ENCODE measurements around the gene PHACTR1. TPM values are rescaled to one million over a fixed set of nuclear protein-coding genes. Genes with fewer than 3 reads are reported as not detected.

PHACTR1 gene
- total RNA-seq, 1 donor, result 0.43 TPM

DNA sequence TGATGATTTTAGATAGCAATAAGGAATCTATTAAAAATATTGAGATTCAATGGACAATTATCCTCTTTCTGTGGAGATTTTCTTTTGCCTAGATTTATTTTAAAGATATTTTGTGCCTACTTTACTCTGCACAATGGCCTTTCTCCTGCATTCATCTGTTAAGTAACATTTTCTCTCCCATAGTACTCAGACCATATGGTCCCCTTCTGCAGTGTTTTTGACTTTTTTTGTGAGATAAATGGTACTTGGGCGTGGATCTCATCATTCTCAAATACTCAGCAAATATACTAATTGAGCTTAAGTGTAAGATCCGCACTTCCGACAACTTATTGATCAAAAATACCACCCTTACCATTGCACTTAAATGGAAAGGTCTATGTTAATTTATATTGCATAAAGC is 55.8 kb downstream of the PHACTR1 start:
- DNase-seq (ENCODE audit: low read depth), result no peak
- no peak overlapping the region for H3K4me3 ChIP-seq (ENCODE audit: low read depth, low read length)
- TF ChIP-seq, protein P1, sequence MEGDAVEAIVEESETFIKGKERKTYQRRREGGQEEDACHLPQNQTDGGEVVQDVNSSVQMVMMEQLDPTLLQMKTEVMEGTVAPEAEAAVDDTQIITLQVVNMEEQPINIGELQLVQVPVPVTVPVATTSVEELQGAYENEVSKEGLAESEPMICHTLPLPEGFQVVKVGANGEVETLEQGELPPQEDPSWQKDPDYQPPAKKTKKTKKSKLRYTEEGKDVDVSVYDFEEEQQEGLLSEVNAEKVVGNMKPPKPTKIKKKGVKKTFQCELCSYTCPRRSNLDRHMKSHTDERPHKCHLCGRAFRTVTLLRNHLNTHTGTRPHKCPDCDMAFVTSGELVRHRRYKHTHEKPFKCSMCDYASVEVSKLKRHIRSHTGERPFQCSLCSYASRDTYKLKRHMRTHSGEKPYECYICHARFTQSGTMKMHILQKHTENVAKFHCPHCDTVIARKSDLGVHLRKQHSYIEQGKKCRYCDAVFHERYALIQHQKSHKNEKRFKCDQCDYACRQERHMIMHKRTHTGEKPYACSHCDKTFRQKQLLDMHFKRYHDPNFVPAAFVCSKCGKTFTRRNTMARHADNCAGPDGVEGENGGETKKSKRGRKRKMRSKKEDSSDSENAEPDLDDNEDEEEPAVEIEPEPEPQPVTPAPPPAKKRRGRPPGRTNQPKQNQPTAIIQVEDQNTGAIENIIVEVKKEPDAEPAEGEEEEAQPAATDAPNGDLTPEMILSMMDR (IDR thresholded peaks at IDR 0.05; ENCODE audit: insufficient read depth, low read depth, low read length), result no peak

DNA sequence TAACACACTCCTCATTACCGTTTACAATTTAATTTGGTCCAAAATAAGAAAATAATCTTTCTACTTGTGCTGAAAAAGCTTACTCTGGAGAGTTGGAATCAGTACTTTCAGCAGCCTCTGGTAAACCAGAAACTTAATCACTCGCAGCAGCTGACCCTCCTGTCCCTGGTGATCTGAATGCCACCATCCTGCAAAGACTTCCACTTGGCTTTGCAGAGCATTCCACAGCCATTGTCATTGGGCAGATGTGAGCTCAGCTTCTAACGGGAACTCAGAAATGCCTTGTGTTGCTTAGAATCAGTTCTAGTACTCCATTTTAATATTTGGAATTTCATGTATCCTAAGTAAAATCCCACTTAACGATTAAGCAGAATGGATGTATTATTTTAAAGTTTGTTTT is 59.7 kb downstream of the PHACTR1 start:
- TF ChIP-seq, protein P1 (IDR thresholded peaks at IDR 0.05; ENCODE audit: insufficient read depth, low read depth, low read length), result no peak
- no peak for DNase-seq (ENCODE audit: low read depth)
- H3K4me3 ChIP-seq (ENCODE audit: low read depth, low read length), result no peak overlapping the region

DNA sequence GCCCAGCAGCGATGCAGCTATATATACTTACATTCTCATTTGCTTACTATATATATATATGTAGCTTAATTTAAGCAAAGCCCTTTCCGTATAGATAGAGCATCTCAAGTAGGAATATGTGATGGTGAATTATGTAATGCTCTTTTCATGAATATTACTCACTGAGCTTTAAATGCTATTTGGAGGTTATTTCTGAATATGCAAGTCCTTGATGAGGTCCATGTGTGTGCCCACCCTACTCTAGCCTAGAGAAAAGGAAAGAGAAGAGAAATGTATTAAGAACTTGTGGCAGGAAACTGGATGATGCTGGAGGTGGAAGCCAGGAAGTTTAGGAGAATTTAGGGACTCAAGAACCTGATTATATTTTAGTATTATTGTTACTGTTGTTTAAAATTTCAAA is 63.2 kb downstream of the PHACTR1 start:
- no peak overlapping the region for H3K4me3 ChIP-seq (ENCODE audit: low read depth, low read length)
- no peak for DNase-seq (ENCODE audit: low read depth)

DNA sequence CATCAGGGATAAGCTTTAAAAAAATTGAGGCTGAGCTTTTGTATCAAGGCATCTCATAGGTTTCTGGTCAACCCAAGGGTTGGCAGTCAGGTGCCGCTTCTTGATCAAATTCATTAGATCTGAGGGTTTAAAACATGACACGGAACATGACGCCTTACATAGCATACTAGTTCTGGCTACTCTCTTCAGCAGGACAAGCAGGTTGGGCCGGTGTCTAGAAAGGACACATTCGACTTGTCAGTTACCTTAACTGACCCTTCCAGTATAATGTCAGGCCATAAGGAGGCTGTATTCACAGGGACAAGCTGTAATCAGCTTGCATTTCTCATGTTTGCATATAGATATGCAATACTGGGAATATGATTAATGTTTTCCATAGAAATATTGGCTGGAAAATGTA is 65.6 kb downstream of the PHACTR1 start:
- no peak for DNase-seq (ENCODE audit: low read depth)
- TF ChIP-seq, protein P1 (IDR thresholded peaks at IDR 0.05; ENCODE audit: insufficient read depth, low read depth, low read length), result no peak
- no peak overlapping the region for H3K4me3 ChIP-seq (ENCODE audit: low read depth, low read length)

More for the DNA sequence above, 63.2 kb downstream of the PHACTR1 start:
- TF ChIP-seq, protein P1 (IDR thresholded peaks at IDR 0.05; ENCODE audit: insufficient read depth, low read depth, low read length), result no peak

DNA sequence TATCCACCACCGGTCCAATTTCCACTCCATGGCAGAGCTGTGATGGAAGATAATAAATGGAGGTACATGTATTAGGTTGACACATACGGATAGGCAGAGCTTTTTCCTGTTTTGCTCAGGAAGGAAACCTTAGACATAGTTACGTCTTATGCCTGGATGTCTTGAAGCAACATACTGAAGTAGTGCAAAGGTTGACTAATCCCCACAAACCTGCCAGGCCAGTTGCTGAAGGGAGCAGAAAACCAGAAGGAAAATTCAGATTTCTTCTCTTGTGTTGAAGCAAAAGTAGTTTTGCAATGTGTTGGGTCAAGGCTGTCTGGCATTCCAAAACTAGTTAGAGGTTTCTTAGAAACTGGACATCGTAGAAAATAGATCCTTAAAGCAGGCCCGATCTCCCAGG is 68.7 kb downstream of the PHACTR1 start:
- TF ChIP-seq, protein P1 (IDR thresholded peaks at IDR 0.05; ENCODE audit: insufficient read depth, low read depth, low read length), result no peak
- no peak overlapping the region for H3K4me3 ChIP-seq (ENCODE audit: low read depth, low read length)
- DNase-seq (ENCODE audit: low read depth), result no peak

DNA sequence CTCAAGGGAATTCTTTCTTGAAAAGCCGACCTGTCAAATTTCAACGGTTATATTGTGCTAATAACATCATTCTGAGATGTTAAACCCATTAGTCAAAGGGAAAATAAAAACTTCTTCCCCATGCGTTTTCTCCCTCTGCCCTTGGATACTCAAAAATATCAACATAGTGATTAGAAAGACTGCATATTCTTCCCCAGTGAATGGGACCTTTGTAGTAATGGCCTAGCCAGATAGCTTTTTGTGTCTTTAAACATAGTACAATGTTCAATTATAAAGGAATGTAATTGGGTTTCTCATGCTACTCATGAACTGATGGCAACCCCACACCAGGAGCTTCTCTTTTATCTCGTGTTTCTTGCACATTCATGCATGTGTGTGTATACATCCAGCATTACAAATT is 69.4 kb downstream of the PHACTR1 start:
- no peak overlapping the region for H3K4me3 ChIP-seq (ENCODE audit: low read depth, low read length)
- TF ChIP-seq, protein P1 (IDR thresholded peaks at IDR 0.05; ENCODE audit: insufficient read depth, low read depth, low read length), result no peak
- DNase-seq (ENCODE audit: low read depth), result no peak

DNA sequence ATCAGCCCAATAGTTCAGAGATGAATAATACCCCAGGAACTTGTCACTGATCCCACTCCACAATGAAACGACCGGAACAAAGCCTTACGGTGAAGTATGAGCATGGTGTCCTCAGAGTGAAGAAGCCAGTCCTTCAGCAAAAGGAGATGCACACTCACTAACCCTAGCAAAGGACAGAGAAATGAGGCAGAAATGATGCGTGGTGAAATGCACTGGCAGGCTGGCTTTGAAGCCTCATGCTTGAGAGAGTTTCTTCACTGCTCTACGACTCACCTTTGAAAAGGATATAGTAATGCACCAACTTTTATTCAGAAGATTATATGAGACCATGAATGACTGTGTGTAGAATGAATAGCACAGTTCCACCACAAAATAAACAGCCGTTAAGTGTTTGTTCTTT is 74.8 kb downstream of the PHACTR1 start:
- H3K4me3 ChIP-seq (ENCODE audit: low read depth, low read length), result no peak overlapping the region
- DNase-seq (ENCODE audit: low read depth), result no peak
- TF ChIP-seq, protein P1 (IDR thresholded peaks at IDR 0.05; ENCODE audit: insufficient read depth, low read depth, low read length), result no peak
